Activated naive CD8-positive, alpha-beta T cell treated with anti-CD3 and anti-CD28 coated beads, Interleukin-2, amount 10 ng/mL, durations not matched to agents 7 days and 5 days (primary cell): ENCODE measurements around the gene SLC49A3. TPM values are rescaled to one million over a fixed set of nuclear protein-coding genes. Genes with fewer than 3 reads are reported as not detected.

Source experiments
- ATAC-seq: fragments of 150-1000 bp; cut with Tn5 transposase; one replicate; pipeline ENCODE4 v1.10.0; 2021; ENCODE audit warnings: low read depth, moderate library complexity
- POLR2A ChIA-PET: fragments of 350-600 bp; sonication (Branson Sonifier 250); formaldehyde crosslinking; loops from one replicate; lab custom pipeline; 2021; ENCODE audit warnings: antibody characterized with exemption; lab: Charles Lee
- DNase-seq: peaks from one replicate; pipeline ENCODE4 v3.0.0; 2021
- H3K27ac Mint-ChIP-seq: one replicate; pipeline ENCODE4 v1.8.0; 2022; ENCODE audit warnings: mild to moderate bottlenecking, mixed read lengths
- H3K27me3 Mint-ChIP-seq: one replicate; pipeline ENCODE4 v1.8.0; 2022; ENCODE audit warnings: mild to moderate bottlenecking, moderate library complexity, mixed read lengths
- H3K36me3 Mint-ChIP-seq: one replicate; pipeline ENCODE4 v1.8.0; 2021; ENCODE audit warnings: mild to moderate bottlenecking, mixed read lengths
- H3K4me1 Mint-ChIP-seq: one replicate; pipeline ENCODE4 v1.8.0; 2021; ENCODE audit warnings: mixed read lengths
- H3K4me3 Mint-ChIP-seq: one replicate; pipeline ENCODE4 v1.8.0; 2022; ENCODE audit warnings: mild to moderate bottlenecking, moderate library complexity, mixed read lengths
- H3K9me3 Mint-ChIP-seq: one replicate; pipeline ENCODE4 v1.8.0; 2021; ENCODE audit warnings: mixed read lengths
- total RNA-seq, 2 experiments: library from RNA; stranded (reverse); gene quantifications; one replicate each; pipeline ENCODE4 v1.2.3, GENCODE V29; 2021

SLC49A3 gene
- total RNA-seq, 2 experiments from 2014 or later: 2.0 to 2.1 TPM

GRCh38 chr4:667545-667925, 21.4 kb downstream of the SLC49A3 start:
- Mint-ChIP-seq H3K9me3 (no peaks in the 10 kb centered on the region), H3K4me3 (no peak overlapping the region), H3K36me3 (peaks cover 13% of the 10 kb centered on the region), H3K27me3 (no peaks in the 10 kb centered on the region), H3K4me1 (peaks cover 6% of the 10 kb centered on the region), H3K27ac (no peak overlapping the region)
- DNase-seq: no peak
- ATAC-seq: no peak
- POLR2A ChIA-PET: no interaction called here

- POLR2A ChIA-PET: no interaction called here
- Mint-ChIP-seq H3K36me3 (peaks cover 11% of the 10 kb centered on the region), H3K4me1 (peaks cover 6% of the 10 kb centered on the region), H3K27ac (no peak overlapping the region), H3K27me3 (no peaks in the 10 kb centered on the region), H3K9me3 (no peaks in the 10 kb centered on the region), H3K4me3 (no peak overlapping the region)
- no peak for ATAC-seq
- peak; percentile 26 for DNase-seq
Measured at GRCh38 chr4:666822-667544, 22.0 kb downstream of the SLC49A3 start.

DNA sequence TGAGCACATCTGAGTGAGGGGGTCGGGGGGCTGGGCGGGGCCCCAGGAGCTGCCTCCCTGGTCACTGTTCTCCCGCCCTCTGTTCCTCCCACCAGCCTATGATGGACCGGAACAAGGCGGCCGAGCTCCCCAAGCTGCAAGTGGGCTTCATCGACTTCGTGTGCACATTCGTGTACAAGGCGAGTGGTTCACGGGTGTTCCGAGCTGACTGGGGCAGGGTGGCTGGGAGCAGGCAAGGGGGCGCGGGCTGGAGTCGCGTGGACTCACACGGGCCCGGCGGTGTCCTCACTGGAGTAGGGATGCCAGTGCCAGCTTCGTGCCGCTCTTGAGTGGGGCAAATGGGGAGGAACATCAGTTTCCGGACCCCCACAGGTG, 22.5 kb downstream of the SLC49A3 start:
- POLR2A ChIA-PET: interaction anchor here (4.2 kb wide), 1 partner anchor 7 kb away, joined by 59 read pairs; the partner anchor contains the start of genes ATP5ME and MYL5
- Mint-ChIP-seq H3K9me3 (no peaks in the 10 kb centered on the region), H3K27ac (no peak overlapping the region), H3K4me3 (no peak overlapping the region), H3K4me1 (peaks cover 6% of the 10 kb centered on the region), H3K36me3 (peaks cover 13% of the 10 kb centered on the region), H3K27me3 (no peaks in the 10 kb centered on the region)
- DNase-seq: peak; percentile 26
- no peak for ATAC-seq

DNA sequence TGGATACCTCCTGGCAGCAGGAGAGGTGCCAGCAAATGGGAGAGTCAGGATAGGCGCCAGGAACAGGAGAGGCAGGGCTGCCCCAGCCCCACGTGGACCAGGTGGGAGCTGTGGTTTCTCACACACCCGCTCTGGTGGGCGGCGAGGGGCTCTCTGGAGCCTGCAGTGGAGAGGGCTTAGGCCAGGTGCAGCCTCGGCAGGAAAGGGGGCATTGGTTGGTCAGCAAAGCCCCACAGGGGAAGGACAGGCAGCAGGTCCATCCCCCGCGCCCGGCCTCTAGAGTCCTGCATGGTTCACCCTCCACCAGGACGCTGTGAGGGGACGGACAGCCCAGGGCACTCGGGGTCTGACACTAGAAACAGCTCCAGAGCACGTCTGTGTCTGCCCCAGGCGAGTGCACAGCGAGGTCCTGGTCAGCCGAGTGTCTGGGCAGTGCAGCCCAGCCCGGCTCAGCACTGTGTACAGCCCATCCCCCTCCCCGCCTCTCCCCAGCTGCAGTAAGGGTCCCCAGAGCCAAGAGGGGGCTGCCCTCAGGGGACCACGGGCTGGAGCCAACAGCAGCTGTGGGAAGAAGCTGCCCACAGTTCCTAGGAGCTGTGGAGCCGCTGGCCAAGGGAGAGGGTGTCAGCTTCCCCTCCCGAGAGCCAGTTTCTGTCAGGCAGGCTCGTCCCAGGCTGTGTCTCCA, 23.1 kb downstream of the SLC49A3 start:
- POLR2A ChIA-PET: interaction anchor here (4.2 kb wide), 1 partner anchor 8 kb away, joined by 59 read pairs; the partner anchor contains the start of genes ATP5ME and MYL5
- no peak for DNase-seq
- ATAC-seq: no peak
- H3K4me3 Mint-ChIP-seq: no peak overlapping the region
- peaks cover 10% of the 10 kb centered on the region for H3K36me3 Mint-ChIP-seq
- H3K4me1 Mint-ChIP-seq: peaks cover 6% of the 10 kb centered on the region
- H3K27ac Mint-ChIP-seq: no peak overlapping the region
- H3K9me3 Mint-ChIP-seq: no peaks in the 10 kb centered on the region
- H3K27me3 Mint-ChIP-seq: no peaks in the 10 kb centered on the region

DNA sequence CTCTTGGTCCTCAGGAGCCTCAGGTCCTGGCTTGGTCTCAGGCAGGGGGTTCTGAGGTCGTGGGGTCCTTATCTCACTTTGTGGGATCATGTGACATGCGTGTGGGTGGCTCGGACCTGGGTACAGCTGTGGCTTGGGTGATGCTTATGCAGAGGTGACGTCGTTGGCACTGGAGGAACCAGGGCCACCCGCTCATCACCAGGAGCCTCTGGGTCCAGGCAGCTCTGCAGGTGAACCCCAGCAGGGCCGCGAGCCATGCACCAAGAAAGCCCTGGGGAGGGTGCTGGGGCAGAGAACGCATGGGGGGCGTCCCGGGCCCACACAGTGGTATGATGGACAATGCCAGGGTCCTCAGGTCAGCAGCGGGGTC, 23.6 kb downstream of the SLC49A3 start:
- DNase-seq (peak; percentile 27), ATAC-seq (no peak)
- Mint-ChIP-seq H3K27ac (no peak overlapping the region), H3K4me3 (peak overlapping the region; percentile 25), H3K36me3 (peaks cover 11% of the 10 kb centered on the region), H3K4me1 (peaks cover 6% of the 10 kb centered on the region), H3K9me3 (no peaks in the 10 kb centered on the region), H3K27me3 (no peaks in the 10 kb centered on the region)
- POLR2A ChIA-PET: interaction anchor here (0.8 to 4.2 kb wide), 2 partner anchors 8 to 22 kb away, joined by 3 to 59 read pairs; partner anchors contain the start of genes ATP5ME and MYL5

DNA sequence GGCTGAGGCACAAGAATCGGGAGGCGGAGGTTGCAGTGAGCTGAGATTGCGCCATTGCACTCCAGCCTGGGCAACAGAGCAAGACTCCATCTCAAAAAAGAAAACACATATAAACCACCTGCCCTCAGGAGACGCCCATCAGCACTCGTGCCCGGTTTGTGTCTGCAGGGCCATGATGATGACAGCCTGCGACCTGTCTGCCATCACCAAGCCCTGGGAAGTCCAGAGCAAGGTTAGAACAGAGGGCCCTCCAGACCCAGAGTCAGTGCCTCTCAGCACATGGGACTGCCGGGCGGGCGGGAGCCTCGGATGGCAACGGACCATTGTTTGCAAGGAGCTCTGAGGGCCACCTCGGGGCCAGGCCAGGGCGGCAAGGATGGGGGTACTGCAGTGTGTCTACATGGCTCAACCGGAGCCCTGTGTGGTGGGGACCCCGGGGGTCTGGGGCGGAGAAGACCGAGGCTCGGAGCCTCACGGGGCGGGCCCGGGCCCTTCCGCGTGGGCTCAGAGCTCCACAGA, 24.2 kb downstream of the SLC49A3 start:
- ATAC-seq: no peak
- POLR2A ChIA-PET: interaction anchor here (0.8 to 4.2 kb wide), 5 partner anchors 9 to 181 kb away, joined by 3 to 59 read pairs (median 4); partner anchors contain the start of genes ATP5ME and MYL5
- H3K4me3 Mint-ChIP-seq: peak overlapping the region; percentile 85
- peak; percentile 29 for DNase-seq
- no peaks in the 10 kb centered on the region for H3K9me3 Mint-ChIP-seq
- H3K4me1 Mint-ChIP-seq: peaks cover 6% of the 10 kb centered on the region
- H3K36me3 Mint-ChIP-seq: peaks cover 16% of the 10 kb centered on the region
- H3K27ac Mint-ChIP-seq: peak overlapping the region; percentile 90
- H3K27me3 Mint-ChIP-seq: no peaks in the 10 kb centered on the region

DNA sequence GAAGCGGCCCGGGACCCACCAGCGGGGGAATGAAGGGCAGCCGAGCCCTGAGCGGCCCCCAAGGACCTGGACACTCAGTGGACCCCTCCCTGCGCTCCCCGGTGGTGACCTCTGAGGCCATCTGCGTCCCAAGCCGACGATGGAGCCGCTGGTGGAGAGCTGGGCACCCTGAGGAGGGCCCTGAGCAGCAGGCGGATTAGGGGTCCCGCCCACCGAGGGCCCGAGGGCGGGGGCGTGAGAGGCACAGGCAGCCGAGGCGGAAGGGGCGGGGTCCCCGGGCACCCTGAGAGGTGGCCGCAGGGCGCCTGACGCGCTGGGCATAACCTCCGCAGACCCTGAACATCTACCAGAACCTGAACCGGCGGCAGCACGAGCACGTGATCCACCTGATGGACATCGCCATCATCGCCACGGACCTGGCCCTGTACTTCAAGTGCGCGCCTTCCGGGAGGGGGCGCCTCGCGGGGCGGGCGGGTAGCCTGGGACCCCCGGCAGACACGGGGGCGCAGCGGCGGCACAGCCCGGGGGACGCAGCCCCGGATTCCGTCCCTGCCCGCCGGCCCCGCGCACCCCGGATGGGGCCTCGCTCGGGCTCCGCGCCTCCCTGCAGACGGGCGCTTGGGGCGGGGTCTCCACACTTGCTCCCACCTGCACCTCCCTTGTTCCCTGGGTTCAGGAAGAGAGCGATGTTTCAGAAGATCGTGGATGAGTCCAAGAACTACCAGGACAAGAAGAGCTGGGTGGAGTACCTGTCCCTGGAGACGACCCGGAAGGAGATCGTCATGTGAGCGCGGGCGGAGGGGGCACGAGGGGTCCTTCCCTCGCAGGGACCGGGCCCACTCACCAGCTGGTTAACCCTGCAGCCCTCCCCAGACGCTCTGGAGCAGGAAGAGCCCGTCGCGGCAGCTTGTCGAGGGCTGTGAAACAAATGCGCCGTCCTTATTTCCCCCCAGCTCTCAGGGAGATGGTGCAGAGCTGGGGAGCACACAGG, 25.2 kb downstream of the SLC49A3 start:
- peaks cover 6% of the 10 kb centered on the region for H3K4me1 Mint-ChIP-seq
- POLR2A ChIA-PET: interaction anchor here (0.6 to 4.2 kb wide), 8 partner anchors 10 to 647 kb away, joined by 3 to 59 read pairs (median 4); partner anchors contain the start of genes ATP5ME, MYL5, PIGG and ZNF721
- ATAC-seq (peak; percentile 82), DNase-seq (peak; percentile 86)
- H3K36me3 Mint-ChIP-seq: peaks cover 19% of the 10 kb centered on the region
- H3K9me3 Mint-ChIP-seq: peaks cover 5% of the 10 kb centered on the region
- peak overlapping the region; percentile 90 for H3K27ac Mint-ChIP-seq
- H3K4me3 Mint-ChIP-seq: peak overlapping the region; percentile 86
- H3K27me3 Mint-ChIP-seq: no peaks in the 10 kb centered on the region

- H3K36me3 Mint-ChIP-seq: peaks cover 19% of the 10 kb centered on the region
- H3K27me3 Mint-ChIP-seq: no peaks in the 10 kb centered on the region
- H3K4me1 Mint-ChIP-seq: peaks cover 6% of the 10 kb centered on the region
- POLR2A ChIA-PET: interaction anchor here (1.1 to 4.2 kb wide), 3 partner anchors 11 to 188 kb away, joined by 4 to 59 read pairs (median 5); partner anchors contain the start of genes ATP5ME and MYL5
- peaks cover 5% of the 10 kb centered on the region for H3K9me3 Mint-ChIP-seq
- no peak for DNase-seq
- H3K4me3 Mint-ChIP-seq: peak overlapping the region; percentile 86
- peak overlapping the region; percentile 82 for H3K27ac Mint-ChIP-seq
- ATAC-seq: peak; percentile 2
Measured at GRCh38 chr4:663046-663437, 25.9 kb downstream of the SLC49A3 start.

DNA sequence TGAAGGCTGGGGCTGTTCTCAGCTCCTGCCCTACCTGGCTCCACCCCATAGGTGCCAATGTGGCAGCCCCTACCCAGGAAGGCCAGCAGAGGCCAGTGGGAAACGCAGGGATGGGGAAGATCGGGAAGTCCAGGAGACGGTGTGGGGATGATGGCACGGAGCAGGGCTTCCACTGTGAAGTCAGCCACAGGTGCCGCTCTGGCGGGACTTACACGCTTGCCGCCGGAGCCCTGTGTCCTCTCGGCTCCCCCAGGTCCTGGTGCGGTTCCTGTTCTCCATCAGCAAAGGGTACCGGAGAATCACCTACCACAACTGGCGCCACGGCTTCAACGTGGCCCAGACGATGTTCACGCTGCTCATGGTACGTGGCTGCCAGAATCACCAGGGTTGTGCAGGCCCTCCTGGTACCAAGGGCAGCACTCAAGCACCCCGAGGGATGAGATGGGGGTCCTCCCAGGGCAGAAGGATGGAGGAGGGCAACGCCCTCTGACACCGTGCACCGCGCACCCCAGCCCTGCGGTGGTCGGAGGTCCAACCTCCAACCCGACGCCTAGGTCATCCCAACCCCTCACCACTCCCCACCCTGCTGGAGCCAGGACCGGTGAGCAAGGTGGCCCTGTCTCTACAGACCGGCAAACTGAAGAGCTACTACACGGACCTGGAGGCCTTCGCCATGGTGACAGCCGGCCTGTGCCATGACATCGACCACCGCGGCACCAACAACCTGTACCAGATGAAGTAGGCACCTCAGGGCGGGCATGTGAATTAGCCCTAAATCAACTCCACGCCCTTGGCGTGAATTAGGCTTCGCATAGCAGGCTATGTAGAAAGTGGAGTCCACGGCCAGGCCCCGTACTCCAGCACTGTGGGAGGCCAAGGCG, 26.8 kb downstream of the SLC49A3 start:
- peak overlapping the region; percentile 35 for H3K4me3 Mint-ChIP-seq
- H3K9me3 Mint-ChIP-seq: peaks cover 5% of the 10 kb centered on the region
- ATAC-seq (no peak), DNase-seq (no peak)
- POLR2A ChIA-PET: interaction anchor here (1.1 to 4.2 kb wide), 4 partner anchors 12 to 187 kb away, joined by 4 to 59 read pairs (median 4); partner anchors contain the start of genes ATP5ME and MYL5
- no peaks in the 10 kb centered on the region for H3K27me3 Mint-ChIP-seq
- H3K27ac Mint-ChIP-seq: no peak overlapping the region
- H3K4me1 Mint-ChIP-seq: peaks cover 6% of the 10 kb centered on the region
- peaks cover 19% of the 10 kb centered on the region for H3K36me3 Mint-ChIP-seq

DNA sequence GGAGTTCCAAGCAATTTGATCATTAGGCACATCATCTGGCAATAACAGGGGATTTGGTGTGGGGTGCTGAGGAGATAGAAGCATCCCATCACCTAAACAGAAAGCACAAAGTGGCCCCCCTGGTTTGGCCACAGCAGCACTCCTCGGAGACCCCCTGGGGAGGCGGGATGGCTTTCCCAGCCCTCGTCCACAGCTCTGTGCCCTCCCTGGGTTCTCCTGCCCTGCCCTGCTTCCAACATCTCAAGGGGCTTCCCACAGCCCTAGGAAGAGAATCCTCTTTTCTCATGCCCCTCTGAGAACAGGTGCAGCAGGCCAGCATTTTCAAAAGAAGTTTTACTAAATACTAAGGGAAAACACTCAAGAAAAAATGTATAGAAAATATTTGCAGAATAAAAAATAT, 27.7 kb downstream of the SLC49A3 start:
- Mint-ChIP-seq H3K27ac (no peak overlapping the region), H3K9me3 (peaks cover 5% of the 10 kb centered on the region), H3K36me3 (peaks cover 19% of the 10 kb centered on the region), H3K27me3 (no peaks in the 10 kb centered on the region), H3K4me3 (no peak overlapping the region), H3K4me1 (peaks cover 6% of the 10 kb centered on the region)
- ATAC-seq (no peak), DNase-seq (no peak)
- POLR2A ChIA-PET: interaction anchor here (1.7 kb wide), 1 partner anchor 13 kb away, joined by 4 read pairs; the partner anchor contains the start of genes ATP5ME and MYL5

- H3K4me1 Mint-ChIP-seq: peaks cover 6% of the 10 kb centered on the region
- ATAC-seq (no peak), DNase-seq (no peak)
- H3K27me3 Mint-ChIP-seq: no peaks in the 10 kb centered on the region
- H3K36me3 Mint-ChIP-seq: peaks cover 19% of the 10 kb centered on the region
- H3K4me3 Mint-ChIP-seq: no peak overlapping the region
- no peak overlapping the region for H3K27ac Mint-ChIP-seq
- peaks cover 5% of the 10 kb centered on the region for H3K9me3 Mint-ChIP-seq
- POLR2A ChIA-PET: interaction anchor here (1.7 kb wide), 1 partner anchor 14 kb away, joined by 4 read pairs; the partner anchor contains the start of genes ATP5ME and MYL5
Measured at GRCh38 chr4:660401-660800, 28.6 kb downstream of the SLC49A3 start.
